Vagina (tissue), 2 donors: ENCODE results near the gene PPP4C. TPM values are rescaled to one million over a fixed set of nuclear protein-coding genes. Genes with fewer than 3 reads are reported as not detected.
A peak's percentile ranks its signal among the peaks of the same experiment; 100 is the strongest.

ENCODE experiments used
- DNase-seq, 2 donors: peaks; one replicate each; pipeline ENCODE4 v3.0.0-alpha.2; 2017; ENCODE audit errors: extremely low spot score in 2 of 2
- H3K27ac ChIP-seq: fragments of 200-600 bp; sonication (generic); one replicate; pipeline ENCODE4 v1.5.1; 2019
- H3K27me3 ChIP-seq: fragments of 200-600 bp; sonication (generic); one replicate; pipeline ENCODE4 v1.5.1; 2019
- H3K36me3 ChIP-seq, 2 donors: fragments of 200-600 bp; sonication (generic); one replicate each; pipeline ENCODE4 v1.5.1; 2017 to 2019
- H3K4me1 ChIP-seq: fragments of 200-600 bp; sonication (generic); one replicate; pipeline ENCODE4 v1.5.1; 2019
- H3K4me3 ChIP-seq, 2 donors: fragments of 200-600 bp; sonication (generic); 1 replicate in 1 of 2; 2 replicates in 1 of 2; pipeline ENCODE4 v1.5.1; 2016 to 2019
- H3K9me3 ChIP-seq: fragments of 200-600 bp; sonication (generic); one replicate; pipeline ENCODE4 v1.5.1; 2019
- POLR2A ChIP-seq, 2 donors: fragments of 450-650 bp; IDR thresholded peaks; one replicate each; pipeline ENCODE4 v1.6.1; 2017; ENCODE audit warnings: antibody characterized with exemption in 2 of 2, mild to moderate bottlenecking in 2 of 2, moderate library complexity in 2 of 2
- POLR2AphosphoS5 ChIP-seq, 2 donors: sonication (generic); formaldehyde crosslinking; IDR thresholded peaks; one replicate each; pipeline ENCODE4 v1.9.0; 2017; ENCODE audit warnings: antibody characterized with exemption in 2 of 2, mild to moderate bottlenecking in 2 of 2, low read depth in 1 of 2; ENCODE audit not compliant: insufficient read depth in 1 of 2
- intact Hi-C: fragments of 100-400 bp; cut with DNase I; formaldehyde crosslinking; loops from one replicate; pipeline ENCODE4 v1.15.1; 2023
- total RNA-seq: library from RNA; depleted of rRNA; stranded (reverse); fragments of >200 nt; gene quantifications from one replicate; pipeline ENCODE4 v1.2.3, GENCODE V29; 2016
- TF ChIP-seq, protein P1 (sequence below), 3 experiments: fragments of 450-650 bp in 2 of 3; fragments of 200-600 bp in 1 of 3; sonication (generic) in 1 of 3; IDR thresholded peaks; one replicate each; pipeline ENCODE4 v1.5.1; 2017 to 2019; ENCODE audit warnings: antibody characterized with exemption in 3 of 3, mild to moderate bottlenecking in 2 of 3, moderate library complexity in 2 of 3

Gene PPP4C
- total RNA-seq, 1 donor from 2014 or later, result 60.4 TPM

- DNase-seq, result no peak
- TF ChIP-seq POLR2A (IDR thresholded peaks at IDR 0.05) (no peak), POLR2AphosphoS5 (IDR thresholded peaks at IDR 0.05; ENCODE audit: insufficient read depth in 1 of 2, low read depth in 1 of 2) (no peak)
- TF ChIP-seq, protein P1, sequence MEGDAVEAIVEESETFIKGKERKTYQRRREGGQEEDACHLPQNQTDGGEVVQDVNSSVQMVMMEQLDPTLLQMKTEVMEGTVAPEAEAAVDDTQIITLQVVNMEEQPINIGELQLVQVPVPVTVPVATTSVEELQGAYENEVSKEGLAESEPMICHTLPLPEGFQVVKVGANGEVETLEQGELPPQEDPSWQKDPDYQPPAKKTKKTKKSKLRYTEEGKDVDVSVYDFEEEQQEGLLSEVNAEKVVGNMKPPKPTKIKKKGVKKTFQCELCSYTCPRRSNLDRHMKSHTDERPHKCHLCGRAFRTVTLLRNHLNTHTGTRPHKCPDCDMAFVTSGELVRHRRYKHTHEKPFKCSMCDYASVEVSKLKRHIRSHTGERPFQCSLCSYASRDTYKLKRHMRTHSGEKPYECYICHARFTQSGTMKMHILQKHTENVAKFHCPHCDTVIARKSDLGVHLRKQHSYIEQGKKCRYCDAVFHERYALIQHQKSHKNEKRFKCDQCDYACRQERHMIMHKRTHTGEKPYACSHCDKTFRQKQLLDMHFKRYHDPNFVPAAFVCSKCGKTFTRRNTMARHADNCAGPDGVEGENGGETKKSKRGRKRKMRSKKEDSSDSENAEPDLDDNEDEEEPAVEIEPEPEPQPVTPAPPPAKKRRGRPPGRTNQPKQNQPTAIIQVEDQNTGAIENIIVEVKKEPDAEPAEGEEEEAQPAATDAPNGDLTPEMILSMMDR (IDR thresholded peaks at IDR 0.05), result peak in 1 of 3 experiments; percentile 23
- Histone ChIP-seq H3K27ac (no peak overlapping the region), H3K4me3 (no peak overlapping the region), H3K27me3 (no peaks in the 10 kb centered on the region), H3K4me1 (peaks cover 27% of the 10 kb centered on the region), H3K36me3 (peaks cover 0 to 4% of the 10 kb centered on the region in 2 donors), H3K9me3 (no peaks in the 10 kb centered on the region)
- intact Hi-C loops, result no loop called here
Observed at GRCh38 chr16:30054959-30055553, 20.7 kb upstream of the PPP4C start.

DNA sequence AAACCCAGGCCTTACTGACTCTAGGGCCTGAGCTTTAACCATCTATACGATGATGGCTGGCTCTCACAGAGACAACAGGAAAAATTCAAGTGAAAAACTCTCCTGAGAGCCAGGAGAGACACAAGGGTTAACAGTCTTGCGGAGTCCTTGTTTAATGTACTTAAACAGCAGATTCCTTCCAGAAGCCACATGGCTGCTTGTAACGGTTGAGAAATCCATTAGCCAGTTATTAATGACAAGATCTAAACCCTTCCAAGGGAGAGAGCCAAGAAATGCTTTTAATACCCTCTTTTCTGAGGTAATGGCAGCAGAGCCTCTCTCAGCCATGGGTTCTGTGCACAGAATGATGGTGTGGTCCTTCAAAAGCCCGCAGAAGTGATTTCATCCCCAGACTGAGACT lies 15.4 kb upstream of the PPP4C start:
- TF ChIP-seq POLR2AphosphoS5 (IDR thresholded peaks at IDR 0.05; ENCODE audit: insufficient read depth in 1 of 2, low read depth in 1 of 2), result no peak
- TF ChIP-seq, protein P1 (IDR thresholded peaks at IDR 0.05), result no peak
- TF ChIP-seq POLR2A (IDR thresholded peaks at IDR 0.05), result no peak
- no peak overlapping the region for H3K4me3 ChIP-seq
- intact Hi-C loops, result loop anchor here (10.0 kb wide), 1 partner anchor 344 kb away; the partner anchor contains the start of gene ZNF771

GRCh38 chr16:30060836-30061554 lies 14.8 kb upstream of the PPP4C start:
- no peak overlapping the region for H3K27ac ChIP-seq
- no peaks in the 10 kb centered on the region for H3K27me3 ChIP-seq
- no peak for DNase-seq
- intact Hi-C loops, result loop anchor here (10.0 kb wide), 1 partner anchor 344 kb away; the partner anchor contains the start of gene ZNF771
- H3K4me1 ChIP-seq, result peaks cover 24% of the 10 kb centered on the region
- H3K9me3 ChIP-seq, result no peaks in the 10 kb centered on the region
- no peak overlapping the region for H3K4me3 ChIP-seq
- H3K36me3 ChIP-seq, result peaks cover 0 to 4% of the 10 kb centered on the region in 2 donors
- no peak for TF ChIP-seq POLR2A (IDR thresholded peaks at IDR 0.05)

More for the DNA sequence above, 15.4 kb upstream of the PPP4C start:
- no peak for DNase-seq
- Histone ChIP-seq H3K27ac (no peak overlapping the region), H3K36me3 (peaks cover 0 to 4% of the 10 kb centered on the region in 2 donors), H3K9me3 (no peaks in the 10 kb centered on the region), H3K27me3 (no peaks in the 10 kb centered on the region), H3K4me1 (peaks cover 24% of the 10 kb centered on the region)

- Histone ChIP-seq H3K4me3 (peak overlapping the region; percentile 90 to 100), H3K27me3 (no peaks in the 10 kb centered on the region), H3K4me1 (peaks cover 46% of the 10 kb centered on the region), H3K36me3 (peaks cover 0 to 17% of the 10 kb centered on the region in 2 donors), H3K9me3 (no peaks in the 10 kb centered on the region), H3K27ac (peak overlapping the region; percentile 99)
- DNase-seq, result no peak
- intact Hi-C loops, result loop anchor here (10.0 kb wide), 1 partner anchor 341 kb away; the partner anchor contains the start of gene ZNF771
- TF ChIP-seq POLR2AphosphoS5 (IDR thresholded peaks at IDR 0.05; ENCODE audit: insufficient read depth in 1 of 2, low read depth in 1 of 2) (no peak), POLR2A (IDR thresholded peaks at IDR 0.05) (no peak)
Observed at GRCh38 chr16:30063278-30063892, 12.4 kb upstream of the PPP4C start.

- peak overlapping the region; percentile 90 to 100 for H3K4me3 ChIP-seq
- TF ChIP-seq, protein P1 (IDR thresholded peaks at IDR 0.05), result peak in 2 of 3 experiments; percentile 13 to 54
- TF ChIP-seq POLR2A (IDR thresholded peaks at IDR 0.05) (no peak), POLR2AphosphoS5 (IDR thresholded peaks at IDR 0.05; ENCODE audit: insufficient read depth in 1 of 2, low read depth in 1 of 2) (peak; percentile 53 to 61)
- peaks cover 53% of the 10 kb centered on the region for H3K4me1 ChIP-seq
- peak overlapping the region; percentile 99 for H3K27ac ChIP-seq
- peaks cover 0 to 24% of the 10 kb centered on the region in 2 donors for H3K36me3 ChIP-seq
- no peak for DNase-seq
- no peaks in the 10 kb centered on the region for H3K27me3 ChIP-seq
- H3K9me3 ChIP-seq, result no peaks in the 10 kb centered on the region
- intact Hi-C loops, result loop anchor here (10.0 kb wide), 1 partner anchor 341 kb away; the partner anchor contains the start of gene ZNF771
Observed at GRCh38 chr16:30063893-30064728, 11.7 kb upstream of the PPP4C start.
